GM18870 (cell line): Measurements from ENCODE around the gene ECM2.
A peak's percentile ranks its signal among the peaks of the same experiment; 100 is the strongest.

Experiments used
- ATAC-seq: cut with Tn5 transposase; IDR thresholded peaks from one replicate; pipeline ENCODE4 v1.9.1; 2021; ENCODE audit warnings: moderate library complexity; ENCODE audit not compliant: unreplicated experiment

ECM2 gene

GRCh38 chr9:92501671-92502393 lies 34.0 kb downstream of the ECM2 start:
- ATAC-seq, result no peak

- no peak for ATAC-seq
Measured at GRCh38 chr9:92500725-92501124, 35.1 kb downstream of the ECM2 start.

- ATAC-seq, result no peak
Measured at GRCh38 chr9:92499701-92500100, 36.1 kb downstream of the ECM2 start.

GRCh38 chr9:92496396-92497176 lies 39.2 kb downstream of the ECM2 start:
- no peak for ATAC-seq

- no peak for ATAC-seq
Measured at GRCh38 chr9:92494856-92495255, 40.9 kb downstream of the ECM2 start.

- ATAC-seq, result no peak
Measured at GRCh38 chr9:92493749-92494387, 41.9 kb downstream of the ECM2 start.

GRCh38 chr9:92492781-92493401 lies 42.9 kb downstream of the ECM2 start:
- ATAC-seq, result no peak

- no peak for ATAC-seq
Measured at GRCh38 chr9:92488681-92489550, 46.9 kb downstream of the ECM2 start.

- ATAC-seq, result no peak
Measured at GRCh38 chr9:92486371-92486770, 49.4 kb downstream of the ECM2 start.

- no peak for ATAC-seq
Measured at GRCh38 chr9:92484563-92484962, 51.2 kb downstream of the ECM2 start.

GRCh38 chr9:92483627-92484545 lies 51.9 kb downstream of the ECM2 start:
- no peak for ATAC-seq

GRCh38 chr9:92482805-92483204 lies 53.0 kb downstream of the ECM2 start:
- ATAC-seq, result no peak

- ATAC-seq, result no peak
Measured at GRCh38 chr9:92482329-92482728, 53.5 kb downstream of the ECM2 start, which contains the start of gene ASPN. ASPN (minus strand) TSS chr9:92482506.

- ATAC-seq, result no peak
Measured at GRCh38 chr9:92480986-92481633, 54.7 kb downstream of the ECM2 start.

- no peak for ATAC-seq
Measured at GRCh38 chr9:92480291-92480771, 55.5 kb downstream of the ECM2 start.

GRCh38 chr9:92479346-92479745 lies 56.4 kb downstream of the ECM2 start:
- ATAC-seq, result no peak

- ATAC-seq, result no peak
Measured at GRCh38 chr9:92478783-92479182, 57.0 kb downstream of the ECM2 start.

GRCh38 chr9:92476962-92477361 lies 58.8 kb downstream of the ECM2 start:
- ATAC-seq, result peak; percentile 56

- no peak for ATAC-seq
Measured at GRCh38 chr9:92474587-92474986, 61.2 kb downstream of the ECM2 start.
